HG03432 (cell line): ENCODE data around the gene MS4A10.
A peak's percentile ranks its signal among the peaks of the same experiment; 100 is the strongest.
"Not testable (repeated sequence)": the region's sequence is repeated elsewhere in the genome, so short reads cannot be mapped to it uniquely, and the experiment has no call there.

Experiments used
- ATAC-seq: cut with Tn5 transposase; IDR thresholded peaks from one replicate; pipeline ENCODE4 v1.9.1; 2021; ENCODE audit warnings: mild to moderate bottlenecking, moderate library complexity; ENCODE audit not compliant: unreplicated experiment

The MS4A10 gene

DNA sequence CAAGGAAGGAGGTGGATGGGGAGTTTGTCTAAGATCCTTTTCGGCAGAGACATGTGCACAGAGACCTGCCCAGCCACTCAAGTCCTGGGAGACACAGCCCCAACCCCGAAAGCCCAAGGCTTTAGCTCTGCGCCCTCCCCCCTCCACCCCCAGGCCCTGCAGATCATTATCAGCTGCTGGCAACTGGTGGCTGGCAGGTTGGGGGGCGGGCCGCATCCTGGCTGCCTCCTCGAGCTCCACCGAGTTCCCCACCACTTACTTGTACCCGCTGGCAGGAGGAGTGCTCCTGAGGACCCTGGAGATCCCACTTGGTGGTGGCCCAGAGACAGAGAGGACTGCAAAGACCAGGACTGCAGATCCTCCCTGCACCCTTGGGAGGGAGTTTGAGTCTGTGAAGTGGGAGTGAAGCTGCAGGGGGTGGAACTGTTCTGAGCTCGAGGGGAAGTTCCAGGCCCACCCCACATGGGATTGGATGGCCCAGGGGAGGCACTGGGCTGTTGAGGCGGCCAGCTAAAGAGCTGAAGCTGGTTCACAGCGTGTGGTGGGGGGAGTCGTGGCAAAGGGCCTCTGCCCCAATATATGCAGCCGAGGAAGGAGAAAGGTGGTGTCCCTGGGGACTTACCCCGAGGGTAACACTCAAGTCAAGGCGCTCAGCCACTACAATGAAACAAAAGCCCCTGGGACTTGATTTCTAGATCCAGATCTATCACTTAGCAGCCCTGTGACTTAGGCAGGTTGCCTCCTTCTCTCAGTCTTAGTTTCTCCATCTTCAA, 36.9 kb downstream of the MS4A10 start:
- ATAC-seq: peak; percentile 67

DNA sequence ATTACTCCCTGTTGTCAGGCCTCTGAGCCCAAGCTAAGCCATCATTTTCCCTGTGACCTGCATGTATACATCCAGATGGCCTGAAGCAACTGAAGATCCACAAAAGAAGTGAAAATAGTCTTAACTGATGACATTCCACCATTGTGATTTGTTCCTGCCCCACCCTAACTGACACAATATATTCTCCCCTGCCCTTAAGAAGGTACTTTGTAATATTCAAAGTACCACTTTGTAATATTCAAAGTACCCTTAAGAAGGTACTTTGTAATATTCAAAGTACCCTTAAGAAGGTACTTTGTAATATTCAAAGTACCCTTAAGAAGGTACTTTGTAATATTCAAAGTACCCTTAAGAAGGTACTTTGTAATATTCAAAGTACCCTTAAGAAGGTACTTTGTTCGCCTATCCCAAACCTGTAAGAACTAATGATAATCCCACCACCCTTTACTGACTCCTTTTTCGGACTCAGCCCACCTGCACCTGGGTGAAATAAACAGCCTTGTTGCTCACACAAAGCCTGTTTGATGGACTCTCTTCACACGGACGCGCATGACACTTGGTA, 38.7 kb downstream of the MS4A10 start:
- ATAC-seq: not testable (repeated sequence)

DNA sequence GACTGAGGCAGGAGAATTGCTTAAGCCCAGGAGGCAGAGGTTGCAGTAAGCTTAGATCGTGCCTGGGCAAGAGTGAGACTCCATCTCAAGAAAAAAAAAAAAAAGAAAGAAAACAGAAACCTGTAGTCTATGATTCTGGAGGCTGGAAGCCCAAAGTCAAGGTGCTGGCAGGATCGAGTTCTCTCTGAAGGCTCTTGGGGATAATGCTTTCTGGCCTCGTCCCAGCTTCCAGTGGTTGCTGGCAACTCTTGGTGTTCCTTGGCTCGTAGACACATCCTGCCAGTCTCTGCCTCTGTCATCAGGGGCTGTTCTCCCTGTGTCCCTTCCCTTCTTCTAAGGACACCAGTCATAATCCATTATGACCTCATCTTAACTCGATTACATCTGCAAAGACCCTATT, 40.0 kb downstream of the MS4A10 start:
- ATAC-seq: no peak

DNA sequence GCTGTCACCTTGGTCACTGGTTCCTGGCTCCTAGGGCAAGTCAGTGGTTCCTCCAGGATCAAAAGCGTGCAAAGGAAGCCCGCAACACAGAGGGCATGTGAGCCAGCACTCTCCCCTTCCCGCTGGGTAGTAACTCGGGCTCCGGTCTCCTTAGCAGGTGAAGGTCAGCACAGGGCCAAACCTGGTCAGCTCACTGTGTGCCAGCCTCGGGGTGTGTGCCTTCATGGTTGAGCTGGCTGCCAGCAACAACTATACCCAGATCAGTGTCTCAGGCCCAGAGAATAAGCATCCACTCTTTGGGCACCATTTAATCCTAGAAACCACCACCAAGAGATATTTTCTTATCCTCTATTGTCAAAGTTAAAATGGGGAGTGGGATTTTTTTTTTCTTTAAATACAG, 40.7 kb downstream of the MS4A10 start:
- ATAC-seq: no peak

DNA sequence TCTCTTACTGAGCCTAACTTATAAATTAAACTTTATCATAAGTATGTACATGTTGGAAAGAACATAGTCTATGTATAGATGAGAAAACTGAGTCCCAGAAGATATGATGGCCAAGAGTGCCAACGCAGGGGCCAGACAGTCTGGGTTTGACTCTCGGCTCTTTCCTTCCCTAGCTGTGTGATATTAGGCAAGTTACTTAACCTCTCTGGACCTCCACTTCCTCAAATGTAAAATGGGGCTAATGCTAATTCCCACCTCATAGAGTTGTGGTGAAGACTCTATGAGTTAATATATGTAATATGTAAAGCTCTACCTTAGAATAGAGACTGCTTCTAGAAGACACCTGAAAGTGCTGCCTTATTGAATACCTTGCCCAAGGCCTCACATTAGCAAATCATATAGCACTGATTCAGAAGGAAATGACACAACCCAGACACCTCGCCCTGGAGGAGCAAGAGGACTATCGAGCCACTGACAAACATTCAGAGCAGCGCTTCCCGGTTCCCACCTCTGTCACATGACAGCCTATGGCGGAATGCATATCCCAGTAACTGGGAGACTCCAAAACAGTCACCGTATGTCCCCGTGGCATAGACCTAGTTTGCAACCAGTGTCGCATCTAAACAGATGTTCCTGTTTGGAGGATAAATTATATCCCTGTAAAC, 45.5 kb downstream of the MS4A10 start:
- ATAC-seq: peak; percentile 24

DNA sequence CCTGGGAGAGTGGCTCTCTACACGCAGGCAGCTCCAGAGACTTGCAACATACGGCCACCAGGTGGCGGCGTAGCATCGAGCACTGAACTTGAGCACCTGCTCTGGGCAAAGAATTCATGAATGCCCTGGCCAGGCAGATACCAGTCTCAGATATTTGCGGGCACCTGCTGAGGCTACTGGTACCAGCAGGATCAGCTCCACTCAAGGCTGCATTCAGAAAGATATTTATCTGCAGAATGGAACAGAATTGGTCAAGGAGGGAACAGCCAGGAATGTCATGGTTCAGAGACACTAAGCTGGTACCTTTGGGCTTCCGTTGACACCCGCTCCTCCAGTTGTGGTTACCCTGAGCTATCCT, 46.0 kb downstream of the MS4A10 start:
- ATAC-seq: peak; percentile 80

DNA sequence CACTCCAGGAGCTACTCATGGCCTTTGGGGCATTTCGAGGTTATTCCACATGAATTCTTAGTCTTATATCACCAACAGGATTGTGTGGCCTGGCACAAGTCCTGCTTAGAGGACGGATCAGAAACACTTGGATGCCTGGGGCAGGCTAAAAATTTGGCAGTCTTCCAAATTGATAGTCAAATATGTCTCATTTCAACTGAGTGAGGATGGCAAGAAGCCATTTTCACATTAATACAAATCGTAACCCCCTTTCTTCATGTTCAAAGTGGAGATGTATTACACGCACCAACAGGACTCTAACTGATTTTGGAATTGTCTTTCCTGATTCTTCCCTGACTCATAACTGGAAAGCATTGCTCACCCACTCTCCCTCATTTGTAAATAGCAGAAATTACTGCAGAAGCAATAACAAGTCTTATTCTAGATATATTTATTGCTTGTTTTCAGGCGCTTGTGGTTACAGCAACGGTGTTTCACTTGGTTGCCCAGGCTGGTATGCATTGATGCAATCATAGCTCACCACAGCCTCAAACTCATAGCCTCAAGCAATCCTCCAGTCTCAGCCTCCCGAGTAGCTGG, 46.5 kb downstream of the MS4A10 start:
- no peak for ATAC-seq

DNA sequence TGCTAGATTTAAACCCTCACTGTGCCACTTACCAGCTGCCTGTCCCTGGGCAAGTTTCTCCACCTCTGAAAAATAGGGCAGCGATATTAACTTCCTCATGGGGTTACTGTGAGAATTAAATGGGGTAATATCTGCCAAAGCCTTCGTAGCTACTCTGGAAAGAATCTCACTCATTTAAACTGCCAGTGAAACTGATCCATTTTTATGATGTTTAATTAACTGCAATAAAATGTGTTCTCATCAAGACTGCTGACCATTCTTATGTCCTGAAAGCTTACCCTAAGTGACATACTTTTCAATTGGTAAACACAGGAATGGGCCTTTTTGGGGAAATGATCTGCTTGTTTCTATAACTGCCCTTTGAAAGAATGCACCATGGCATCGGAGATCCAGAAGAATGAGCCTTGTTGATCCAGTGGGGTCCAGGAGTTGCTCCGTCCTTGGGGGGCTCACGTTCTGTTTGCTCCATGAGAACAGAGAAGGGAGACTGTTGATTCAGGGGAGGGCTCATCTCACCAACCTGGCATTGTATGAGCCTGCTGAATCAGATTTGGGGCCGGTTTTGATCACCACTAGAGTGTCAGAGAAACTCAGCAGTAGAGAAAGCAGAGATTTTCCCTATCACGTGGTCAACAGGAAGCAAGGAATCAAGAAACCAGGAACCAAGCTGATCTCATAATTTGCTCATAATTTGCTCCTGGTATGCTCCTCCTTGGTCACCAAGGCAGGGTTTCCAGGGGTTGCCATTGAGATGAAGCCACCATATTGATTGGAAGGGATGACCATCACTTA, 49.8 kb downstream of the MS4A10 start:
- ATAC-seq: no peak

DNA sequence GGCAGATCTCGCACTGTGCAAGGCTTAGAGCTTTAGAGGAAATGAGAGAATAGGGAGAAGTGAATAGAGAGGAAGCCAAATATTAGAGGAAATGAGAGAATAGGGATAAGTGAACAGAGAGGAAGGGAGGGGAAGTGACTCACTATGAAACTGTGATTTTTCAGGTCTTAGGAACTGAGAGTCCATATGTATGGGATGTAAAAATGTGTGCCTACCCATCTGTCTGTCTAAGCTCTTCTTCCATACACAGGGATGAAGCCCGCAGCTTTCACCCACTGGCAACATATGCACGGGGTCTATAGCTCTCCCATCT, 50.4 kb downstream of the MS4A10 start:
- ATAC-seq: no peak

DNA sequence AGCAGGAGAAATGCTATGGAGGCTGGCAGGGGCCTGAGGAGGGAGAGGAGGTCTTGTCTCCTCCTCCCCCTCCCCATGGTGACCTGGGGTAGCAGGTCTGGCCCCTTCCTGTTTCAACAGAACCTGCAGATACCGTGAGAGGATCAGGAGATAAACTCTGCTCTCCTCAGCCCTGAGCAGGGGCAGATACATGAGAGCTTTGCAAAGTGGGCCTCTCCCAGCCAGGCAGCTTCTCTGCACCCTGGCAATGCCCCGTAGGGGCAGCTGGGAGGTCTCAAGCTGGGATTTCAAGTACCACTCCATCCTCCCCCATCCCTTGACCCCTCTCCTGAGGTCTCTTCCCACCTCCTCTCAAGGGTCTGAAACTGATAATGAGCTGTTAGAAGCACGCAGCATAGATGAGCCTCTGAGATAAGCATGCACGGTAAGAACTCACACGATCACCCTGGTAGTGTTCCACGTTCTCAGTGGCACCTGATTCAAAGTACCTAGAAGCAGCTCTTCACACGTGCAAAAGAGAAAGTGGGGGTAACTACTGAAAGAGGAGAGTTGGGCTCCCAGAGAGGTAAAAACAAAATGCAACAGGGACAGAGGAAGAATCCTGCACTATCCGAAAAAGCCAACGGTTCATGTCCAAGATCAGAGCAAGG, 51.9 kb downstream of the MS4A10 start:
- ATAC-seq: no peak

DNA sequence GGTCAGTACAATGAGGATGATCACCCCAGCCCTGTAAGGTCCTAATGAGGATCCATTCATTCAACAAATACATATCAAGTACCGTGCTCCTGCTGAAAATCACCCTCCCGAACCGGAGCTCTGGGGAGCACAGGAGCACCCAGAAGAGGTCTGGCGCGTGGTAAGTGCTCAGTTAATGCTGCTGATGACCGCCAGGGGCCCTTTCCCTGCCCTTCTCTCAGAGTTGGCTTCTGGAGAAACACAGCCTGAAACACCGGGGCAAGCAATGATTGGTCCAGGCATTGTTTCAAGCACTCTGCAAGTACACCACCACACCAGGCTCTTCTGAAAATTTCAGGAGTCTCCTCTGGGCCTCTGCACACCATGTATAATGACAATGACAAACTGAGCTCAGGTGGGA, 53.0 kb downstream of the MS4A10 start:
- ATAC-seq: no peak

DNA sequence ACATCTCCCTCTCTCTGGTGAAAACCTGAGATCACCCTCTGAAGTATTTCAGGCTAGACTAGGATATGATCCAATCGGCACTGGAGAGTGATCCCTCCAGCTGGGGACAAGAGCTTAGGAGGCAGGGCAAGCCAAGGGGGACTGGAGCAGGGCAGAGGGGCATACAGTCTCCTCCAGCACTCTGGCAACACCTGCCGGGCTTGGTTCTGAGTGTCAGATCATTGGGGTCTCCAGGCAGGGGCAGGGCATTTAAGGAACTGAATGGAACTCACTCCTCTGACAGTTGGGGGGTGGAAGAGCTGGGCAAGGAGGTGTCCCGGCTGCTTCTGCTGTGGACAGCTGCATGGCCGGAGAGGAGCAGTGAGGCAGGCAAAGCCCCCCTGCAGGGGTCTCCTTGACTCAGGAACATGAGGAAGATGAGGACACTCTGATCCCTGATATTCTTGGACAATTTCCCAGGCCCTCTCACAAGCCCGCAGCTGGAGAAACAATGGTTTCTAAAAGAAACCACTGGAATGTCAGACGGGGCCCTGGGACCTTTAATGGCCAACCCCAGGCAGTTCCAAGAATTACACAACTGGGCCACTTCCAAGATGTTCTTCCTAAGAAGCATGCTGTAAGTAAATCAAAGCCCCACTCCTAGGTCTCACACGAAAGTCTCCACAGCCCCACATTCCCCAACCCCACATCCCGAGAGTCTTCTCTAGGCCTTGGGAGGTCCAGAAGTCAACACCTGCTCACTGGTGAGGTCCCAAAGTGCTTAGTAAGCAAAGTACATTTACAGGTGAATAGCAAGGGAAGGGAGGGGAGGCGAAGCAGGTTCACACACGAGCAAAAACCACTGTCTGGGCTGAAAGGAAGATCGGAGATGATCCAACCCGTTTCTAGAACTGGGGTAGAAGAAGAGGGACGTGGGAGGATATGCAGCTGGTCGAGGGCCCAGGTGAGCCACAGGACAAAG, 55.6 kb downstream of the MS4A10 start:
- no peak for ATAC-seq

DNA sequence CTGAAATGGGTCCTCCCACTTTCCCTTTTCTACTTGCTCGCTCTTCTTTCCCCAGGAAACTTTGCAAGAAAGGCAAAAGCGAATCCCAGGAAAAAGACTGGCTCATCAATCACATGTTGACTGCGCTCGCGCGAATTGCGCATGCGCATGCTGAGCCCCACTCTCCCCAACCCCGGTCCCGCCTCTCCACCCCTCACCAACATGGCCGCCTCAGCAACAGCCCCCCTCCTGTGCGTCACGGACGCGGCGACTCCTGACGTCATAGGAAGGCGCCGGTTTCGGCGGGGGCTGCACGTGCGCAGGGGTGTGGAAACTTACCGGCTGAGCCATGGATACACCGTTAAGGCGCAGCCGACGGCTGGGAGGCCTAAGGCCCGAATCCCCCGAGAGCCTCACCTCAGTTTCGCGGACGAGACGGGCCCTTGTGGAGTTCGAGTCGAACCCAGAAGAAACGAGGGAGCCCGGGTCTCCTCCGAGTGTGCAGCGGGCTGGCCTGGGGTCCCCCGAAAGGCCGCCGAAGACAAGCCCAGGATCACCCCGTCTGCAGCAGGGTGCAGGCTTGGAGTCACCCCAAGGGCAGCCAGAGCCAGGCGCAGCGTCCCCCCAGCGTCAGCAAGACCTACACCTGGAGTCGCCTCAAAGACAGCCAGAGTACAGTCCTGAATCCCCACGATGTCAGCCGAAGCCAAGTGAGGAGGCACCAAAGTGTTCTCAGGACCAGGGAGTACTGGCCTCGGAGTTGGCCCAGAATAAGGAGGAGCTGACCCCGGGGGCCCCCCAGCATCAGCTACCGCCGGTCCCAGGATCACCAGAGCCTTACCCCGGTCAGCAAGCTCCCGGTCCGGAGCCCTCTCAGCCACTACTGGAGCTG, 56.9 kb downstream of the MS4A10 start, which contains the start of gene CCDC86:
TSS of gene CCDC86 (plus strand) at position 317 of the 871 bp plus-strand sequence. CDS start at position 329, 12 bp downstream.
- ATAC-seq: peak; percentile 80

DNA sequence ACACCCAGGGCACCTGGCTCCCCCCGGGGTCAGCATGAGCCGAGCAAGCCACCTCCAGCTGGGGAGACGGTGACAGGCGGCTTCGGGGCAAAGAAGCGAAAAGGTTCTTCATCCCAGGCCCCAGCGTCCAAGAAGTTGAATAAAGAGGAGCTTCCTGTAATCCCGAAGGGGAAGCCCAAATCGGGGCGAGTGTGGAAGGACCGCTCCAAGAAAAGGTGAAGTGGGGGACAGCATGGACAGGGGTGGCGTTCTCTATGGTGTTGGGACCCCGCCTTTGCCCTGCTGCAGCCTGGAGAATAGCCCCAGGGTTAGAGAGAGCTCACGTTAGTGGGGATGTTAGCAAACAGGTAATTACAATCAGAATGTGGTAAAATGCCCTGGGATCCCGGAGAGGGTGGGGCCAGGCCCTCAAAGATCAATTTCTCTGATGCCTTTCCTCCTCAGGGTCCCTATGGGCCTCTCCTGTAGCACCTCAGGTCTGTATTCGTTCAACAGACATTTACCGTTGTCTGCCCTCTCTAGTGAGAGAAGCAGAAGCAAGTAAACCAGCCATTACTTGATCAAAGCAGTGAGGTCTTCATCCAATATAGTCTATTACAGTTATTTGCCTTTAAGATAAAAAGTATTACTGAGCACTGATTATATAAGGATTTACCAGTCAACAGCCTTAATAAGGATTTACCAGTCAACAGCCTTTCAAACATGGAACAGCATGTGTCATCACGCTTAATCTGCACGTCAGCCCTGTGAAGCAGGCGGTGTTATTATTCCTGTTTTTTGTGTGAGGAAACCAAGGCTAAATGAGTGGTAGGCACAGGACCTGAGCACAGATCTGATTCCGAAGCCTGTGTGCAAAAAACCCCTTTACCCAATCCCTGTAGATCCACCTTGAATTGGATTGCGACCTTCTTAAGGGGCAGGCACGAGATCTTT, 57.8 kb downstream of the MS4A10 start:
- ATAC-seq: peak; percentile 13

DNA sequence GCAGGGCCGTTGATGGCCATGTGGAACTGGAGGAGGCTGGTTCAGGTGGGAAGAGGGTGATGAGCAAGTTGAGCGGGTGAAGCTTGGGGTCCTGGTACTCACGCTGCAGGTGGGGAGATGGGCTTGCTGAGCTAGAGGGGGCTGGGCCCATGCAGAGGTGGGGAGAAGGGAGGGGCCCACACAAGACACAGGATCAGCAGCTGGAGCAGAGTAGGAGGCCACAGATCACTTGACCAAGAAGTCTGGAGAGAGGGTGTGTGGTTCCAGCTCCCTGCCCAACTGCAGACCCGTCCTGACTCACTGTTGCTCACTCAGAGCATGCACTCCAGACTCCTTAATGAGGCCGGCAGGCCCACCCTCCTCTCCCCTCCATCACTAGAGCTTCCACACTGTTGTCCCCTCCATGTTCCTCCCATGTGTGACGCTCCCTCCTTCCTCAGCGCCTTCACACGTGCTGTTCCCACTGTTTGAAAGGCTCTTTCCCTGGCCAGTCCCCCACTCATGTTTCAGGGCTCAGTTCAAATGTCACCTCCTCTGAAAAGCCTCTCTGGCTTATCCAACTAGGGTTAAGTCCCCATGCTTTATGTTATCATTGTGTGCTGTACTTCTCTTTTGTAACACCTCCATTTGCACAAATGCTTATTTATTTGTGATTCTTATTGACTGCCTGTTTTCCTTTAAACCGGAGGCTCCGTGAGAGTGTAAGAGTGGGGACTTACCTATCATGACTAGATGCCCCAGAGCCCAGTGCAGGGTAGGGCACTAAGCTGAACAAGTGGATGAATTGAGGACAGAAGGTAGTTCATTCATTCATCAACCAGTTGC, 59.1 kb downstream of the MS4A10 start:
- no peak for ATAC-seq

DNA sequence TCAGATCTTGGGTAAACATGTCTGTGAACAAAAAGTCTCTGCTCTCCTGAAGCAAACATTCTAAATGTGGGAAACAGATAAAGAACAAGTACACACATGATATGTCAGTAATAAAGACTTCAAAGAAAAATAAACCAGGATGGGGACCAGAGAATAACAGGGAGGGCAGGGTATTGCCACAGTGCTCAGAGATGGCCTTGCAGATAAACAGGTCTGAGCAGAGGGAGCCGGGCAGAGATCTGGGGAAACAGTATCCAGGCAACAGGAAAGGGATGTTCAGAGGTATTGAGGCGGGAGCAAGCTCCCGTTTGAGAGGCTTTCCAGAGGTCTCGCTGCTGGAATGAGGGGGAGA, 59.7 kb downstream of the MS4A10 start:
- no peak for ATAC-seq

DNA sequence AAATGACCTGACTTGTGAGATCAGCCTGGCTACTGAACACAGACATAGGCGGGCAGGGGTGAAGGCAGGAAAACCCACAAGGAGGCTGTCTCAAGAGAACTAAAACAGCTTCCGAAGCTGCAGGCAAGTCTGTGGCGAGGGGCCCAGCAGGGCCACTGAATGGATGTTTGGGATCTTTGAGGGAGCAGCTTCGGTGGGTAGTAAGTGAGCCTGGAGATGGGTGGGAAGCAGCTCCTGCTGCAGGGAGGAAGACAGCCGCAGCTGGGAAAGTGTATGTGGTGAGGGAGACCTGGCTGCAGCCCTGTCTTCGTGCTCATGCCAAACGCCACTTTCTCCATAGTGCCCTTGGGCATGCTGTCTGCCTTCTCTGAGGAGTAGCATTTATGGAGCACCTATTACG, 60.2 kb downstream of the MS4A10 start:
- no peak for ATAC-seq
